GM23338 (cell line): ENCODE data around the gene NANOS2. TPM values are rescaled to one million over a fixed set of nuclear protein-coding genes. Genes with fewer than 3 reads are reported as not detected.

Experiments
- ATAC-seq: fragments of 200-7000 bp; cut with Tn5 transposase; 3 replicates; pipeline ENCODE4 v1.9.1; 2020
- DNase-seq: peaks from one replicate; pipeline ENCODE4 v3.0.0-alpha.2; 2015; ENCODE audit warnings: low spot score
- H2AFZ ChIP-seq: fragments of 200-600 bp; sonication (generic); 2 replicates; pipeline ENCODE4 v1.8.0; 2016; ENCODE audit warnings: antibody characterized with exemption, mild to moderate bottlenecking, moderate library complexity
- H3F3A ChIP-seq: fragments of 200-600 bp; sonication (generic); replicated peaks from 2 replicates; pipeline ENCODE4 v1.8.0; 2017; ENCODE audit warnings: antibody characterized with exemption, mixed run types, low read depth
- H3K27ac ChIP-seq: fragments of 200-600 bp; sonication (generic); 2 replicates; pipeline ENCODE4 v1.6.1; 2016; ENCODE audit warnings: low read depth
- H3K27me3 ChIP-seq: fragments of 200-600 bp; sonication (generic); 2 replicates; pipeline ENCODE4 v1.8.0; 2016; ENCODE audit warnings: mild to moderate bottlenecking, mixed run types, moderate library complexity; ENCODE audit not compliant: insufficient read depth
- H3K36me3 ChIP-seq: fragments of 200-600 bp; sonication (generic); 2 replicates; pipeline ENCODE4 v1.8.0; 2016; ENCODE audit warnings: mild to moderate bottlenecking; ENCODE audit not compliant: insufficient read depth
- H3K4me1 ChIP-seq: fragments of 200-600 bp; sonication (generic); 2 replicates; pipeline ENCODE4 v1.8.0; 2016; ENCODE audit warnings: mild to moderate bottlenecking, moderate library complexity; ENCODE audit not compliant: insufficient read depth
- H3K4me2 ChIP-seq: fragments of 200-600 bp; sonication (generic); 2 replicates; pipeline ENCODE4 v1.7.1; 2017; ENCODE audit warnings: mixed run types
- H3K4me3 ChIP-seq: fragments of 200-600 bp; sonication (generic); 2 replicates; pipeline ENCODE4 v1.6.1; 2016; ENCODE audit warnings: mixed run types
- H3K79me2 ChIP-seq: fragments of 200-600 bp; sonication (generic); replicated peaks from 2 replicates; pipeline ENCODE4 v1.8.0; 2017; ENCODE audit warnings: mild to moderate bottlenecking; ENCODE audit not compliant: insufficient read depth
- H3K9me2 ChIP-seq: fragments of 200-600 bp; sonication (generic); 2 replicates; pipeline ENCODE4 v1.8.0; 2017; ENCODE audit not compliant: insufficient read depth
- H4K20me1 ChIP-seq: fragments of 200-600 bp; sonication (generic); replicated peaks from 2 replicates; pipeline ENCODE4 v1.8.0; 2017; ENCODE audit warnings: mild to moderate bottlenecking; ENCODE audit not compliant: insufficient read depth
- H3K27ac Mint-ChIP-seq: 2 replicates; pipeline ENCODE4 v1.8.0; 2020; ENCODE audit warnings: inconsistent platforms, mild to moderate bottlenecking, moderate library complexity, mixed read lengths
- H3K27me3 Mint-ChIP-seq: 3 replicates; pipeline ENCODE4 v1.8.0; 2022; ENCODE audit warnings: low read depth, mild to moderate bottlenecking, moderate library complexity, mixed read lengths, inconsistent platforms; ENCODE audit not compliant: insufficient read depth, poor library complexity
- H3K36me3 Mint-ChIP-seq: 3 replicates; pipeline ENCODE4 v1.8.0; 2021; ENCODE audit warnings: low read depth, mild to moderate bottlenecking, inconsistent platforms, moderate library complexity, mixed read lengths
- H3K4me1 Mint-ChIP-seq: 3 replicates; pipeline ENCODE4 v1.8.0; 2020; ENCODE audit warnings: mild to moderate bottlenecking, inconsistent platforms, mixed read lengths
- H3K4me3 Mint-ChIP-seq: 3 replicates; pipeline ENCODE4 v1.8.0; 2021; ENCODE audit warnings: moderate library complexity, mild to moderate bottlenecking, inconsistent platforms, mixed read lengths
- H3K9me3 Mint-ChIP-seq: 3 replicates; pipeline ENCODE4 v1.8.0; 2020; ENCODE audit warnings: moderate library complexity, mild to moderate bottlenecking, inconsistent platforms, mixed read lengths
- CREB1 ChIP-seq: fragments of 250-450 bp; sonication (Bioruptor Pico); IDR thresholded peaks from 2 replicates; pipeline ENCODE4 v1.5.0; 2020; ENCODE audit warnings: low read depth, mild to moderate bottlenecking, moderate library complexity
- CTCF ChIP-seq, 2 experiments: fragments of 200-600 bp in 1 of 2; sonication (generic) in 1 of 2; conservative IDR thresholded peaks; 2 replicates each; pipeline versions ENCODE4 v1.5.1 to v1.6.1; 2016 to 2017; ENCODE audit warnings: antibody characterized with exemption in 2 of 2, low read depth in 2 of 2, mild to moderate bottlenecking in 2 of 2, moderate library complexity in 1 of 2
- ETS1 ChIP-seq: IDR thresholded peaks from 2 replicates; pipeline ENCODE4 v1.6.1; 2016; ENCODE audit warnings: antibody characterized with exemption
- EZH2 ChIP-seq: fragments of 200-600 bp; sonication (generic); IDR thresholded peaks from one replicate; pipeline ENCODE4 v1.8.0; 2017; ENCODE audit warnings: antibody characterized with exemption, mild to moderate bottlenecking, low read depth; ENCODE audit not compliant: unreplicated experiment
- EZH2phosphoT487 ChIP-seq: fragments of 200-600 bp; sonication (generic); IDR thresholded peaks from one replicate; pipeline ENCODE4 v1.8.1; 2018; ENCODE audit warnings: antibody characterized with exemption; ENCODE audit not compliant: unreplicated experiment
- JUNB ChIP-seq: IDR thresholded peaks from one replicate; pipeline ENCODE4 v1.6.1; 2016; ENCODE audit warnings: antibody characterized with exemption; ENCODE audit not compliant: unreplicated experiment
- NANOG ChIP-seq: IDR thresholded peaks from 2 replicates; pipeline ENCODE4 v1.6.1; 2016; ENCODE audit warnings: antibody characterized with exemption, borderline replicate concordance
- POLR2AphosphoS5 ChIP-seq: IDR thresholded peaks from 2 replicates; pipeline ENCODE4 v1.6.1; 2016; ENCODE audit warnings: antibody characterized with exemption, low read depth
- REST ChIP-seq: IDR thresholded peaks from one replicate; pipeline ENCODE4 v1.6.1; 2018; ENCODE audit warnings: antibody characterized with exemption; ENCODE audit not compliant: unreplicated experiment
- STAT1 ChIP-seq: IDR thresholded peaks from one replicate; pipeline ENCODE4 v1.6.1; 2016; ENCODE audit warnings: antibody characterized with exemption; ENCODE audit not compliant: unreplicated experiment
- ZNF114 ChIP-seq: fragments of 250-450 bp; sonication (Bioruptor Pico); IDR thresholded peaks from 2 replicates; pipeline ENCODE4 v1.5.0; 2020; ENCODE audit warnings: mild to moderate bottlenecking, moderate library complexity
- ZNF331 ChIP-seq: fragments of 250-450 bp; sonication (Bioruptor Pico); IDR thresholded peaks from 2 replicates; pipeline ENCODE4 v1.5.0; 2020; ENCODE audit warnings: low read depth, mild to moderate bottlenecking, moderate library complexity
- polyA plus RNA-seq: library from polyadenylated mRNA; unstranded; fragments of >200 nt; fragmentation: Nextera tagmentation; extraction: Ambion mirVana; gene quantifications from 2 replicates; pipeline ENCODE4 v1.2.1, GENCODE V29; 2016
- total RNA-seq: library from RNA; depleted of rRNA; stranded (reverse); fragments of >200 nt; shearing (Covaris generic); gene quantifications from 2 replicates; pipeline ENCODE4 v1.2.3, GENCODE V29; 2014

NANOS2 gene
- total and polyA plus RNA-seq, 2 experiments from 2014 or later = 0.11 to 0.14 TPM

- Histone ChIP-seq H3K79me2 (no peaks in the 10 kb centered on the region), H3K4me1 (no peaks in the 10 kb centered on the region; the same call in 1 of the 2 replicates), H2AFZ (no peak overlapping the region), H3K4me3 (no peak overlapping the region), H3F3A (peaks cover 14% of the 10 kb centered on the region; the same call in 1 of the 2 replicates), H3K36me3 (no peaks in the 10 kb centered on the region), H3K9me2 (no peaks in the 10 kb centered on the region), H3K27ac (no peak overlapping the region), H3K27me3 (peaks cover 8% of the 10 kb centered on the region), H3K4me2 (no peak overlapping the region), H4K20me1 (no peaks in the 10 kb centered on the region)
- Mint-ChIP-seq H3K36me3 (no peaks in the 10 kb centered on the region), H3K4me3 (no peak overlapping the region), H3K27me3 (peaks cover 11% of the 10 kb centered on the region), H3K9me3 (no peaks in the 10 kb centered on the region), H3K27ac (no peak overlapping the region), H3K4me1 (peaks cover 4% of the 10 kb centered on the region; the same call in 2 of the 3 replicates)
- ATAC-seq (no peak), DNase-seq (no peak)
- TF ChIP-seq CTCF (conservative IDR thresholded peaks at IDR 0.05; ENCODE audit: low read depth in 2 of 2) (no peak), ETS1 (no peak), STAT1 (no peak), REST (no peak), ZNF114 (no peak), POLR2AphosphoS5 (no peak), ZNF331 (CRISPR knock-in tag) (no peak), NANOG (no peak), EZH2phosphoT487 (no peak), JUNB (no peak)
Observed at GRCh38 chr19:45906221-45906620, 8.4 kb downstream of the NANOS2 start.

GRCh38 chr19:45905011-45905410 lies 9.6 kb downstream of the NANOS2 start:
- Histone ChIP-seq H3F3A (peaks cover 25% of the 10 kb centered on the region; the same call in 1 of the 2 replicates), H3K4me1 (peaks cover 6% of the 10 kb centered on the region; the same call in 1 of the 2 replicates), H4K20me1 (no peaks in the 10 kb centered on the region; the same call in 1 of the 2 replicates), H3K9me2 (no peaks in the 10 kb centered on the region), H2AFZ (no peak overlapping the region), H3K27me3 (peaks cover 20% of the 10 kb centered on the region), H3K36me3 (no peaks in the 10 kb centered on the region), H3K4me2 (no peak overlapping the region), H3K79me2 (no peaks in the 10 kb centered on the region), H3K4me3 (no peak overlapping the region), H3K27ac (no peak overlapping the region)
- peaks cover 6% of the 10 kb centered on the region for H3K36me3 Mint-ChIP-seq
- DNase-seq (no peak), ATAC-seq (no peak)
- no peak overlapping the region for H3K27ac Mint-ChIP-seq
- no peak overlapping the region; the same call in 2 of the 3 replicates for H3K4me3 Mint-ChIP-seq
- peaks cover 18% of the 10 kb centered on the region for H3K27me3 Mint-ChIP-seq
- H3K9me3 Mint-ChIP-seq = no peaks in the 10 kb centered on the region
- H3K4me1 Mint-ChIP-seq = peaks cover 9% of the 10 kb centered on the region
- TF ChIP-seq ZNF114 = no peak
- no peak for TF ChIP-seq POLR2AphosphoS5
- no peak for TF ChIP-seq STAT1
- TF ChIP-seq CREB1 (CRISPR knock-in tag) = no peak
- TF ChIP-seq REST = no peak
- no peak for TF ChIP-seq EZH2
- TF ChIP-seq CTCF (conservative IDR thresholded peaks at IDR 0.05; ENCODE audit: low read depth in 2 of 2) = no peak
- no peak for TF ChIP-seq JUNB
